ENCODE results near the gene TMEM150B.

TMEM150B gene, protein sequence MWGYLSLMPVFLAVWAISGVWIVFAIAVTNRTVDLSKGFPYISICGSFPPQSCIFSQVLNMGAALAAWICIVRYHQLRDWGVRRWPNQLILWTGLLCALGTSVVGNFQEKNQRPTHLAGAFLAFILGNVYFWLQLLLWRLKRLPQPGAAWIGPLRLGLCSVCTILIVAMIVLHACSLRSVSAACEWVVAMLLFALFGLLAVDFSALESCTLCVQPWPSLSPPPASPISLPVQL

GRCh38 chr19:55325172-55325571, at the start of gene TMEM150B:
TSS of gene TMEM150B (minus strand) at chr19:55325341. CDS start at chr19:55321036, 4,305 bp downstream.
- no peak for DNase-seq (ENCODE audit: low spot score)

DNA sequence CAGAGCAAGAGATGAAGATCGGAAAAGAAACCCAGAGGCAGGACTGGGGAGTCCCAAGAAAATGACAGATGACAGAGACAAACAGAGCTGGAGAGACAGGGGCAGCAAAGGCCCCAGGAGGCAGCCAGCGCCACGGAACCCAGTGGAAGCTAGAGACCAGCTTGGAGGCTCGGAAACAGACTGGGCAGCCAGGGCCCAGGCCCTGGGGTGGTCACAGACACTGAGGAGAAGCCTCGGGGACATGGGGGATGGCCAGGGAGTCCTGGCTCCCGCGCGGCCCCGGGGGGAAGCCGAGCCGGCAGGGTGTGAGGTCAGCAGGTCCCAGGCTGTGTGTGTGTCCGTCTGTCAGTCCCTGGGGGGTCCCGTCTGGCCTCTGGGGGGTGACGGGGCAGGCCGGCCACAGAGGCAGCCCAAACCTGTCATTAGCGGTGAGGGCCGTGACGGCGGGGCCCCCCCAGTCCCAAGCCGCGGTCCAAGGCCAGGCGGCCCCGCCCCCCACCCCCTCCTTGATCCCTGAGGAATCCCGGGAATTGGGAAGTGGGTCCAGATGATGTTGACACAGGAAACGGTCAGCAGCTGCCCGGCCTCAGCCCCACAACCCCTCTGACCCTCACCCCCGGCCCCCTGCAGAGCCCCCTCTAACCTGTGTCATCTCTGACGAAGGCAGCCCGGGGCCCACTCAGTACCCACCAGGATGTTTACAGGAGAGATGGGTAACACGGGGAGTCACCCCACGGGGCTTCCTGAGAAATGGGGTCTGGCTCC, 49.0 kb upstream of the TMEM150B start:
- peak; percentile 73 for DNase-seq (ENCODE audit: low spot score)

GRCh38 chr19:55373306-55373992, 48.3 kb upstream of the TMEM150B start:
- no peak for DNase-seq (ENCODE audit: low spot score)

- no peak for DNase-seq (ENCODE audit: low spot score)
These were observed 47.4 kb upstream of the TMEM150B start for GRCh38 chr19:55372316-55373081.

DNA sequence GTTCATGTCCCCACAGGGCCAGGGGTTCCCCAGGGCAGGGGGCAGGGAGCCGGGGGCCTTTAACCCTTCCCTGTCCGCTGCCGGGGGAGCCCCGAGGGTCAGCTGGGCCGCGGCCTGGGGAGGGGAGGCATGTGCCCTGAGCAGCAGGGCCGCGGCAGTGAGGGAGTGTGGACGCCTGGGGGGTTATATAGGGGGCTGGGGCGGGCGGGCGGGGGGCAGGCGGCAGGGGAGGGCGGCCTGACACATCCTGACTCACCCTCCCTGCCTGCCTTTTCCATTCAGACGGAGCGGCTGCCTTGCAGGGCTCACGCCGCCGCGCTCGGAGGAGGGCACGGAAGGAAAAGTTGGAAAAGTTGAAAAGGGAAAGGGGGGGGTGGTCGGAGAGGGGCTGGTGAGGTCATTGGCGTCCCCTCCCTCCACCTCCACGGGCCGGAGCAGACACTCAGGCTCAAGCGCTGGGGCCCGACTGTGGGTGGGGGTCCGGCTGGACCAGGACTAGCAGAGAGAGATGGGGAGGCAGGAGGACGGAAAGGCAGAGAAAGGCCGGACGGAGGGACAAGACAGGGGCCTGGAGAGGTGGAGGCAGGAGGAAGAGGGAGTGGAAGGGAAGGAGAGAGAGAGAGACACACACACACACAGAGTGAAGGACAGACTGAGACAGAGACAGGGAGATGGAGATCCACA, 45.3 kb upstream of the TMEM150B start, which contains the start of gene IL11:
TSS of gene IL11 (minus strand) at position 159 of the 684 bp plus-strand sequence. CDS start at position 6, 153 bp downstream.
- DNase-seq (ENCODE audit: low spot score): peak; percentile 84

- peak; percentile 95 for DNase-seq (ENCODE audit: low spot score)
These were observed 44.6 kb upstream of the TMEM150B start for GRCh38 chr19:55369653-55370304.

GRCh38 chr19:55368701-55369563, 43.8 kb upstream of the TMEM150B start:
- peak; percentile 95 for DNase-seq (ENCODE audit: low spot score)

DNA sequence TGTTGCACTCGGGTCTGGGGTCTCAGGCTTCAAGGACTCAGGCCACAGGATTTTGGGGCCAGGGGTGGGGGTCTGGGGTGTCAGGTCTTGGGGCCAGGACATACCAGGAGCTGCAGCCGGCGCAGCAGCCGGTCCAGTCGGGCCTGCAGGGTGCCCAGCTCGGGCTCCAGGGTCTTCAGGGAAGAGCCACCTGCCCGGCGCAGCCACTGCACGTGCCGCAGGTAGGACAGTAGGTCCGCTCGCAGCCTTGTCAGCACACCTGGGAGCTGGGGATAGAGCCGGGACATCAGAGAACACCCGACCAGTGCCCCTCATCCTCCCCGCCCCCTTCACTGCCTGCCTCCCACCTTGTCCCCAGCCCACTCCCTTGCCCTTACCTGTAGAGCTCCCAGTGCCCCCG, 43.0 kb upstream of the TMEM150B start:
- no peak for DNase-seq (ENCODE audit: low spot score)

GRCh38 chr19:55366790-55367189, 41.6 kb upstream of the TMEM150B start:
- no peak for DNase-seq (ENCODE audit: low spot score)

DNA sequence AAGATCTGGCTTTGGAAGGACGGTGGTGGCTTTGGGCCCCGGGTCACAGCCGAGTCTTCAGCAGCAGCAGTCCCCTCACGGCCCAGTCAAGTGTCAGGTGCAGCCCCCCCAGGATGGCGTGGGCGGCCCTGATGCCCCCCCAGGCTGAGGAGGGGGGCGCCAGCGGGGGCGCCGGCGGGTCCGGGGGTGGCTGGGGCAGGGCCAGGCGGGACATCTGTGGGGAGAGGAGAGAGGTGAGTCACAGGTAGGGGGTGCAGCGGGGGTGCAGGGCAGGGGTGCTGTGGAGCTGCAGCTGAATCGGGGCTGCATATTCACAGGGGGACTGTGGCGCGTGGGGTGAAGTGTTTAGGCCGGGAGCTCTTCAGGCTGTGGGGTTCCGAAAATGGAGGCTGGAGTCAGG, 40.8 kb upstream of the TMEM150B start:
- no peak for DNase-seq (ENCODE audit: low spot score)

- no peak for DNase-seq (ENCODE audit: low spot score)
These were observed 40.1 kb upstream of the TMEM150B start for GRCh38 chr19:55365245-55365644.

- DNase-seq (ENCODE audit: low spot score): no peak
These were observed 38.0 kb upstream of the TMEM150B start, which contains the start of gene GARIN5B for GRCh38 chr19:55362990-55363716. TSS of gene GARIN5B (minus strand) at chr19:55363260. CDS start at chr19:55363066, 194 bp downstream.

DNA sequence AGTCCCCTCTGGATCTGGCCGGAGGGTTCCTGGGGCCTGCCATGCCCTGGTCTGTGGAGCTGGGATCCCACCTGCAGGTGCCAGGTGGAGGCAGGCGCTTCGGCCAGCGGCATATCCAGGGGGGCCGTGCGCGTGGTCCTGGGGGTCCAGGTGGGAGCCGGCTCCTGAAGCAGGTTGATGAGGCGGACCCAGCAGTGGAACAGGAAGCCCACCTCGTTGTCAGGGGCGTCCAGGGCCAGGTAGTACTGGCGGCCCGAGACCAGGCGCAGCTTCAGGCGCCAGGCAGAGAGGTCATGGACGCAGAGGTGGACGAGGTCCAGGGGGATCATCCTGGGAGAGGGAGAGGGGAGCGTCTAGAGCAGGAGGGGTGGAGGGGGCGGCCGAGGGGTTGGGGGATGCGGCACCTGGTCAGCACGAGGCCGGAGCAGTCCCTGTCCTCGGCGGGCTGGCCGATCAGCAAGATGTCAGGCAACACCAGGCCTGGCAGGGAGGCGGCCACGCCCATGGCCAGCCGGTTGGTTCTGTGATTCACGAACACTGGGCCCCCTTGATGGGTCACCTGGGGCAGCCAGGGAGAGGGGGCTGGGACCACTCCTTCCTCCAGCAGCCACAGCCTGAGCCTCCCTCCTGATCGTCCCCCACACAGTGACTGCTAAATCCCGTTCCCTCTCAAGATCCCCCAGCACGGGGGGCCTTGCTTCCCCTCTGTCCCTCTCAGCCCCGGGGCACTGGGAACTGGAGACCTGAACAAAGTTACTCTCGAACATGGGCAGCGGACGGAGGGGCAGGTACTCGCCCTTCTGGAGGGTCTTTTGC, 37.2 kb upstream of the TMEM150B start:
- DNase-seq (ENCODE audit: low spot score): no peak

DNA sequence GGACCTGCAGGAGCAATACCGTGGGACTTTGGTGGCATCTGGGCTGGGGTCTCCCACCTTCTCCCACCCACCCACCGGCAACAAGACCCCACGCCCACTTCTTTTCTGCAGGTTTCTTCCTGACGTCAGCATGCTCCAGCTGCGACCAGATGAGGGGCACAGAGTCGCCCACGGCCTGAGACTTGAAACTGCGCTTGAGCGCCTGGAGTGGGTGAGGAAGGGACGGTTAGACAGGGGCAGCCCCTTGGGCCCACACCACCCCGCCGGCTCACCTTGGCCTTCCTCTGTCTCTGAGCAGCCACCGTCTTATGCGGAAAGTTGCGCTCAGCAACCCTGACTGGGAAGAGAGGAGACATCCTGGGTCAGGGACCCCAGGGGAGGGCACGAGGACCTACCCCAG, 35.8 kb upstream of the TMEM150B start:
- no peak for DNase-seq (ENCODE audit: low spot score)

- no peak for DNase-seq (ENCODE audit: low spot score)
These were observed 34.1 kb upstream of the TMEM150B start for GRCh38 chr19:55358943-55359908.

DNA sequence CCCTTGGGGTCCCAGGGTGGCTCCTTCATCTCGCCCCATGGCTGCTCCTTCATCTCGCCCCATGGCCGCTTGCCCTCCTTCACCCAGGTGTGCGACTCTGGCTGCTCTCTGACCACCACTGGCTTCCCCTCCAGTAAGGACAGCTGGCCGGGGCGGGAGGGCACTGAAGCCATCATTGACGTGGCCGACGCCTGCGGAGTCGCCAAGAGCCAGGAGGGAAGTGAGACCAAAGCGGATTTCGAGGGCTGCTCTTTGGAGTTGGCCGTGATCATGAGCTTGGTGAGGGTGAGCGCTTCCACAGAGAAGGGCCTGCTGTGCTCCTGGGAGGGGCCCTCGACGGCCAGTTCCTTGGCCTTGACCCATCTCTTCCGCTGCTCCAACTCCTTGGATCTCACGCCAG, 33.4 kb upstream of the TMEM150B start:
- DNase-seq (ENCODE audit: low spot score): no peak

- DNase-seq (ENCODE audit: low spot score): no peak
These were observed 30.2 kb upstream of the TMEM150B start for GRCh38 chr19:55355213-55355821.

Data from GM03348 (cell line).